Stimulated activated naive CD8-positive, alpha-beta T cell treated with anti-CD3 and anti-CD28 coated beads, Interleukin-15, Interleukin-2, amounts not matched to agents 100 U/mL and 50 U/mL, for 24 hours (primary cell): Measurements from ENCODE around the gene AFF1.
A peak's percentile ranks its signal among the peaks of the same experiment; 100 is the strongest.

Experiments used
- ATAC-seq: fragments of 150-1000 bp; cut with Tn5 transposase; one replicate; pipeline ENCODE4 v1.10.0; 2021
- DNase-seq: peaks from one replicate; pipeline ENCODE4 v3.0.0; 2021

The AFF1 gene

DNA sequence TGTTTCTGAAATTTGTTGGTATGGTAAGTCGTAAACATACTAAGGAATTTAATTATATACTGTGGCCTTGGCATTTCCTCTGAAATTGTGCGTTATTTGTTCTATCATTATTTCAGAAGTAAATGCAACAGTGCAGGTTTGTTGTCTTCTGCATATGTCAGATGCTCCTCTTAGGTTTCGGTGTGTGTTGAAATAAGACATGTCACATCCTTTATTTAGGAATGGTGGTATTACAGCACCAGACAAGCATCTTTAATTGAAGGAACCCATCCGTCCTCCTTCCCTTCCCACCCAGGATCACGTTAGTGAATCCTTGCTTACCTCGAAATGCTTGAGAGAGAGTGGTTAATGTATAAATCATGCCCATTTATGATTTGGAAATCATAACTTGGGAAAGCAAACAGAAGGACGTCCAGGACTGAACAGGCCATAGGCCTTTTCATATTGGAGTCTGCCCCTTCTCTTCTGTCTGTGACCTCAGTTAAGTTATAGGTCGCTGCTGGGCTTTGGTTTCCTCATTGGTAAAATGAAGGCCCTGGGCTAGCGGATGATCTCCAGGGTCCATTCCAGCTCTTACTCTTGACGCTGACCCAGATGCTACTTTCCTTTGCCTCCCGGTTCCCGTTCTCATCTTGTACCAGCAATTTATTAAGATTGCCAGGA lies 151.5 kb downstream of the AFF1 start:
- ATAC-seq, result no peak
- DNase-seq, result no peak

DNA sequence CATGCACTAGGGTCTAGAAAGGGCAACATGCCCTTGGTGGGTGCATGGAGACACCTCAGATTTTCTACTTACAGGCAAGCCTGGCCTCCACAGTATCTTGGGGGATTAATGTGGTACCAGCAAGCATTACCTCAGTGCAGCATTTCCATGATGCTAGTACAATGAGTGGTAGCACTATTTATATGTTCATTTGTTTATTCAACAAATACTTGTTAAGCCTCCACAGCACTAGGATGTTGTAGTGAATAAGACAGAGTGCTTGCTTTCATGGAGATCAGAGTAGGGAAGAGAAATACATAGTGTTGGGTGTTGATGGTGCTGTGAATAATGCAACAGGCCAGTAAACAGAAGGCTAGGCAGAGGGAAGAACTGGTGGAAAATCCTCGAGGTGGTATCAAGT lies 152.2 kb downstream of the AFF1 start:
- no peak for ATAC-seq
- no peak for DNase-seq

DNA sequence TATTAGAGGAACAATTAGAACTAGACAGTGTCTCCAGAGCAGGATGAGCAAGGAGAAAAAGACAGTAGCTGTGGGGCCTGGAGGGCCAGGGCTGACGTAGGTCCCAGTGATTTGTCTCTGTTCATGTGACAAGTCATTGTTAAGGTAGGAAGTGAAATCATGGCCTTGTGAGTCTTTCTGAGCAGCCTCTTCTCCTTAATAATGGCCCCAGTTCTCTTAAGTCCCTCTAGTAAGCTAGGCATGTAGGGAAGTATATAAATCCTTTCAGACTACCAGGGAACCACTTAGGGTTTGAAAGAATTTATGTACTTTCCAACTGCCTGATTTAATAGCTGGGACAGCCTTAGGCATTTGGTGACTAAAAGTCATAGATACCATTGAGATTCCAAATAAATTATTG lies 152.6 kb downstream of the AFF1 start:
- DNase-seq (no peak), ATAC-seq (no peak)

DNA sequence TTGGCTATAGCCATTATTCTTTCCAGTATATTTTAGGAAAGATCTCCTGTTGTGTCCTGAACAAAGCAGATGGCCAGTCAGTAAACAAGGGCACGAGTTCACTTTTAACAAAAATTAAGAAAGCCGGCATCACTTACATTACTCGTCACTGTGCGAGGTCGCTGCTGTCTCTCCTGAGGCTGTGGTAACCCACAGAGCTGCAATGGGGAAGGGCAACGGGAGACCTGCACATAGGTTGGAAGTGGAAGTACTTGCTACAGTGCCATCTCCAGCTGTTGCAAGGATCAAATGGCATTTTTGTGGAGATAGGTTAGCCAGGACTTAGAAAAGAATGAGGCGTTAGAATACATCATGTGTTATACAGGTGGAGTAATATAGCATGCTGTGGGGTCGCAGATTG lies 153.4 kb downstream of the AFF1 start:
- no peak for DNase-seq
- no peak for ATAC-seq

DNA sequence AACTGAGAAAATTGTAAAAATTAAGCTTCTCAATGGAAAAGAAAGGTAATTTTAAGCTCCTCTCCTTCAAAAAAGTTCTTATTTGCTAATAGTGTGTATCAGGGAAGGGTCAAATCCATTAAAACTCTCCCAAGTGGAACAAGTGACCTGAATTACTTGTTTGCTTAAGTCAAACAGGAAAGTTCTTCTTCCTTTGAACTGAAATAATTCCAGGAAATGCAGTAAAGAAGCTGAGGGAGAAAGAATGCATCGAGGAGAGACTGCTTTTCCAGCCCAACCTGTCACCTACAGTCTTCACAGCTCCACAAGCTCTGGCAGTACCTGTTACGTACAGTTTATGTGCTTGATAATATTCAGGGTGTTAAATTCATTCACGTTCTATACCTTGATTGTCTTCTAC lies 154.6 kb downstream of the AFF1 start:
- ATAC-seq, result no peak
- no peak for DNase-seq

DNA sequence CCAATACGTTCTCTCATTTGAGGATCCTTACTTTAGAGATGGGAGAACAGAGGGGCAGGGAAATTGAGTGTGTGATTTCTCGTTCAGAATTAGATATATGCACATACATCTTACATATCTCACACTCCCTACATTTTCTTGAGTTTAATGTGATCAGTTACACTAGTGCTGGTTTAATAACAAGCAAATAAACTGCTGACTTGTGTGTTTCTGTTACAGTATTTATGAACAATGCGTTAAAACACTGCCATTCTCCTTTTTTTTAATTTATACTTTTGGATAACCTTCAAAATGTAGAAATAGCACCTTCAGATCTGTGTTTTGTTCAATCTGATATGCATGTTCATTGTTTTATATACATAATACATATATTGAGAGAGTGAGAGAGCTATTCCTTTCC lies 155.5 kb downstream of the AFF1 start:
- ATAC-seq (no peak), DNase-seq (no peak)

DNA sequence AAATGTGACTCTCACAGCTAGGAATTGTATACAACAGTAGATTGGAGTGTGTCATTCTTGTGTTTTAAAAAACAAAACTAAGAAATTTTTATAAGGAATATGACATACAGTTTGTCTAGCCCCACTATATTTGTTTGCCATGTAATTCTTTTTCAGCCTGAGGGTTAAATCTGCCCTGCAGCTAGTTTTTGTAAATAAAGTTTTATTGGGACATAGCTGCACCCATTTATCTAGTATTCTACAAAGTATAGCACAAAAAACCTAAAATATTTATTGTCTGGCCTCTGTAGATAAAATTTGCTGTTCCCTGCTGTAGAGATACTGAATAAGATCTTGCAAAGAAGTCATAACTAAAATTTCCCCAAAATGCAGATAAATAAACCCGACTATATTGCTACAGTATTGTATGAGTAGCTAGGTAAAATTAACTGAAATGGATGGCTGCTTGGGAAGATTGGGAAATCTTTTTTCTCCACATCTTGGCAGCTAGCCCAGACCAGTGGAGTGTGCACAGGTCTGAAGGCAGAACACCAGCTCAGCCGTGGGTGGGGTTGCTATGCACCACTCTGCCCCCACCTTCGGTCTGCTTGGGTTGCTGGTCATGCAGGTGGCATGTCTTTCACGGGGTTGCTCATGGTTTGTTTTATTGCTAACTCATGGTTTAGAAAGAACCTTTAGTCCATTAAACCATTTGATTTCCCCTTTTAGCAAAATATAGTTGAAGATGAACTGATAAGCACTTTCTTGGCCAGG lies 157.8 kb downstream of the AFF1 start:
- no peak for ATAC-seq
- no peak for DNase-seq

DNA sequence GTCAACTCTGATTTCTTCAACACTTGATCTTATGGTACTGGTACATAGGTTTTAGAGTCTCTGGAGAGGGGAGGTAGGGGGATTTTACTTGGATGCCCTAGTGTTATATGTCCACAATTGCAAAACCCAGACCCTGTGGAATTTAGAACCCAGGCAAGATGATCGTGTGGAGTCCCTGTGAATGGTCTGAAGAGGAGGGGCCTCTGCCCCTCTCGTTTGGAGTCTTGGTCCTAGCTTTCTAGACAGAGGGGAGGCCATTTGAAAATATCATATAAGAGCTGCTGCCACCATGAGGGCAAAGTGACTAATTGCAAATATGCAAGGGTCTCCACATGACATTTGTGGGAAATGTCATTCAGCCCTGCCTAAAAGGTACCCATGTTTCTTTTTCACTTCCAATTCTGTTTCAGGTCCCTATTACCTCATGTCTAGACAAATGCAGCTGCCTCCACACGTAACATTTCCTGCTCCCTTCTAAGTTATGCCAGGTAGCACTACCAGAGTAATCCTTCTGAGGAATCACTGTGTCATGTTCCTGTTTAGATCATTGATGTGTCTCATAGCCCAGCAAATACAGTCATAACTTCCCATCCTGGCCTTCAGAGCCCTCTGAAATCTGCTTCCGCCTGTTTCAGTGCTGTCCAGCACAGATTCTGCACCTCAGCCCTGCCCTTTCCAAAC lies 158.8 kb downstream of the AFF1 start:
- ATAC-seq, result peak; percentile 79
- peak; percentile 34 for DNase-seq

DNA sequence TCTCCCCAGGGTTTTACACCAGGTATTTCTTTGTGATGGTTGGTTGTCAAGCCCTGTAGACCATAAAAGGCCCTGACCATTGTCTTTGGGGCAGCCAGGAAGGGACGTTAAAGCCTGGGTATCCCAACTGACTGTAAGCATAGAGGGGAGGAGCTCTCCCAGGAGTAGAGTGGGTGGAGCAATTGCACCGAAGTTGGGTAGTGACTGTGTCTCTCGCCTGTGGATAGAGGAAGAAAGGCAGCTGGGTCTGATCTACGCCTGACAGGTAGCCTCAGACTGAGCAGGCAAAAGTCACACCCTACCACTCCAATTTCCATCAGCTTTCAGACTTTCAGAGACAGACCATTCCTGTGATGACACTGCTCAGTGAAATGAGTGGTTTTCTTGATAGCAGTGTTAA lies 162.3 kb downstream of the AFF1 start:
- ATAC-seq (peak; percentile 14), DNase-seq (no peak)

DNA sequence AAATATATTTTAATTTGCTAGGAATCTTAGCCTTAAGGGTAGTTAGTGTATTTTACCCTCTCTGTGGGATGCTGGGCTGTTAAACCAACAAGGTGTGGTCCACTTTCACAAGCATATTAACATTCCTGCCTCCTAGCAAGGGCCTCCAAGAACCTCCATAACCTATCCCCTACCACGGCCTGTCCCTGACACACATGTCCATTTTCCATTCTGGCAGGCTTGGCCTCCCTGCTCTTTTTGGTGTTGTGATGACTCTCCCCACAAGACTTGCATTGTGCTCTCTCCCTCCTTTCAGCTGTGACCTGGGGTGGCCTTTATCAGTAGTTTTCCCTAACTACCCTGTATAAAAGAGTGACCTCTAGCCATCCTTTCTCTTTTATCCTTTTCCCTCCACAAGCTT lies 165.4 kb downstream of the AFF1 start:
- DNase-seq, result no peak
- no peak for ATAC-seq

DNA sequence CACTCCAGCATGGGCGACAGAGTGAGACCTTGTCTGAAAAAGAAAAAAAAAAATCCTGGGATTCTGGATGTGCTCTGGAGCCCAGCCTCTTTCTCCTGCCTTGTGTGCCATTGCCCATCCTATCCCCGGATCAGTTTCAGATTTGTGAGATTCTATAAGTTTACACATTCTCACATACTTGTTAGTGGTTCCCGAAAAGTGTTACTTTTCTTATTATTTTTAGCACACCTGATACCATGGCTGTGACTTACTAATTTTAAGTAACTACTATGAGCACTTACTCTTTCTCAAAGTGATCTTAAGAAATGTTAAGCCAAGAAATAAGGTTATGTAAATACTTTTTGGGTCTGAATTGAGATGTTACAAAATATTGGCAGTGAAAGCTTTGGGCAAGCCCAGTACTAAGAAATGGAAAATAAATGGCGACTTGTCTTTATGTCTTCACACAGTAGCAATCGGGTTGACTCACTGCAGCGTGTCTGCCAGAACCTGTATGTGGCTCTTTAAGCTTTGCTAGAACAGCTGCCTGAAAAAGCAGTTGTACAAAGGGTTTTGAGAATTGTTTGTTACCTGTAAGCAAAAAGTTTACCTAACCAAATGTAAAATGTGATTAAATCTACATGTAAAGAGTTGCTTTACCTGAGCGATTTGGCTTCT lies 166.9 kb downstream of the AFF1 start:
- ATAC-seq (no peak), DNase-seq (no peak)

DNA sequence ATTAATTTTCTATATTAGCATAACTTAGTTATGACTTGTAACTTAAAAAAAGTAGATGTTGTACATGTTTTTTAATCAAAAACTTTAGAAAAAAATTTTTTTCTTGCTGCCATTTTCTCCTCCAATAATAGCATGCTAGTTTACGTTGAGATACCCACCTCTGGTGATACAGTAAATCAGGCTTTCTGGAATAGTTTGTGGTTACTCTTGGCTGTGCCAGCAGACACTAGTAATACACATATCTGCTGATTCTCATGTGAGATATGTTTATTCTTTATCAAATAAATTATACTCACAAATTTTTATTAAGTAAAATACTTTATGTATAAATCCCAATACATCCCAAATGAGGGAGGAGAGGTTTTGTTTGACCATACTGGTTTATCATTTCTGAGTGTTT lies 168.3 kb downstream of the AFF1 start:
- DNase-seq (no peak), ATAC-seq (no peak)

DNA sequence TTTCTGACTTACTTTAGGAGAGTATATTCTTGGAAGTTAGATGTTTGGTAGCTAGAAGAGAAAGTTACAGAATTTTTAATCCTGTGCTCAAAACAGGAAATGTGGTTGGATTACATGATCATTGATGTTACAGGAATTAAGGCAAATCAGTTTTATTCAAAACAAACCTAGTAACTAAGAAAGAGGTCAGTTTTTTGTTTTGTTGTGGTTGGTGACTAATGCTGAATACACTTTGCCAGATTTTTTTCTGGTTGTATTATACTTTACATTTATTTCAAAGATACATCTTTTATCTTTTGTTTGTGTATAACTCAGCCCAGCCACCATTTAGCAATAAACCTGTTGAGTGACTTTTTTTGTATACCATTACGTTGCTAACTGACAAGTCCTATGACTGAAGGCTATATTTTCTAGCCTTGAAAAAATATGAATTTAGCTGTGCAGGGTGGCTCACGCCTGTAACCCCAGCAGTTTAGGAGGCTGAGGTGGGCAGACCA lies 168.9 kb downstream of the AFF1 start:
- ATAC-seq, result peak; percentile 57
- DNase-seq, result no peak

DNA sequence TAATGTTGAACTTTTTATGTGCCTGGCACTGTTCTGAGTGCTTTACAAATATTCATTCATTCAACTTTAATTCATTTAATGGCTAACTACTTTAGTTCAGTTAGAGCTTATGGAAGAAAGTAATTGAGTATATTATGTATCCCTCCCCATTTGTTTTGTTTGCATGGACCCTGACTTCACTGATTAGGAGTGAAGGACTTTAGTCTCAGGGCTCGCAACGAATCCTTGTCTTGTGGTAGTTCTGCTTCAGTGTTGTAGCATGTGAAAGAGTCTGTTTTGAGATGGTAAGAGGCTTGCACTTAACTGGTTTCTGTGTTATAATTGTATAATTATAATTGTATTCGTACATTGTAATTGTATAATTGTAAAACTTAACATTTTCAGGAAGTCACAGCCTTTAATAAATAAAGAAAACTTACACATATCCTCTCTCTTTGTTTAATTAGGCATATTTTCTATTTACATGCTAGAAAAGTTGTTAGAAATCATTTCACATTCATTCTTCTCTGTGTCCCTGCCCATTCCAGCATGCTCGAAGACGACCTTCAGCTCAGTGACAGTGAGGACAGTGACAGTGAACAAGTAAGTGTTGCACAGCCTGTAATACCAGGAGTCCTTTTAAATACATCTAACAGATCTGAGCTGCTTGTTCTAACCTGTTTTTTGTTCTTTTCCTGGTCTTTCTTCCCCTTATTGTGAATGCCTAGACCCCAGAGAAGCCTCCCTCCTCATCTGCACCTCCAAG lies 170.5 kb downstream of the AFF1 start:
- DNase-seq (no peak), ATAC-seq (no peak)

DNA sequence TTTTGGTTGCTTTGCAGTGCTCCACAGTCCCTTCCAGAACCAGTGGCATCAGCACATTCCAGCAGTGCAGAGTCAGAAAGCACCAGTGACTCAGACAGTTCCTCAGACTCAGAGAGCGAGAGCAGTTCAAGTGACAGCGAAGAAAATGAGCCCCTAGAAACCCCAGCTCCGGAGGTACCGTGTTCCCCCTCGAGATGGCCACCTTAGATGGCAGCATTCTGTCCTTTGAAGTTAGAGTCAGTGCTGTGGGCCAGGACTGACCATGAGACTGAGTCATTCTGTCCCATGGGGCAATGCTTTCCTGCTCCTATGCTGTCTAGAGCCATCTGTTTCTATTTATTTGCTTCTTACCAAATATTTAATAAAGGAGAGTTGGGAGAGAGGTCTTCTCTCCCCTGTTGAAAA lies 173.3 kb downstream of the AFF1 start:
- ATAC-seq (peak; percentile 32), DNase-seq (no peak)

DNA sequence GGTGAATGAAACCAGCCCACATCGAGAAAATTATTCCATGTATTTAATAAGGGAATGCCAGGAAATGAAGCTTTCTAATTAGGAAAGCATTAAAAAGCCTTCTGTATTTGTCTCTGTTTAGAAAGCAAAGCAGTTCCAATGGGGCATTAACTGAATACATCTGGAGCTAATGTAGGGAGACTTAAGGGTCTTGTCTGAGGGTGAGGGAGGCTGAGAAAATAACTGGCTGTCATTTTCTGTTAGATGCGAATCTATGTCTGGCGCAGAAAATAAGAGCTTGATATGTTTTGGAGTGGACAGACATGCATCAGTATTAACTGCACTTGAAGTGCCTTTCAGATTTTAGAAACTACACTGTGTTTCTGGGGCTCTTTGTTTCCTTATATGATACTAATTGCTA lies 174.3 kb downstream of the AFF1 start:
- ATAC-seq (no peak), DNase-seq (no peak)

DNA sequence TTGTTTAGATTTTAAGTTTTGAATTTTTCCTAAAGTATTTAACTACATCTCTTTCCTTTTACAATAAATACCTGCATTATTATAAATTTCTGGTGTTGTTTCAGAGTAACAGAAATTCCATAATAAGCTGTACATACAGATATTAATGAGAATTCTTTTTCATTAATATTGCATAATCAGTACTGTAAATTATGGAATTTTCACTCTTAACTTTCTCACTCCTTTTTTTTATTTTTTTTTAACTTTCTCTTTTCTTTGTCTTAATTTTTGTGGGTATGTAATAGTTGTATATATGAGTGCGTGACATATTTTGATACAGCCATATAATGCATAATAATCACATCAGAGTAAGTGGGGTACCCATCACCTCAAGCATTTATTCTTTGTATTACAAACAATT lies 175.1 kb downstream of the AFF1 start:
- DNase-seq (no peak), ATAC-seq (no peak)

DNA sequence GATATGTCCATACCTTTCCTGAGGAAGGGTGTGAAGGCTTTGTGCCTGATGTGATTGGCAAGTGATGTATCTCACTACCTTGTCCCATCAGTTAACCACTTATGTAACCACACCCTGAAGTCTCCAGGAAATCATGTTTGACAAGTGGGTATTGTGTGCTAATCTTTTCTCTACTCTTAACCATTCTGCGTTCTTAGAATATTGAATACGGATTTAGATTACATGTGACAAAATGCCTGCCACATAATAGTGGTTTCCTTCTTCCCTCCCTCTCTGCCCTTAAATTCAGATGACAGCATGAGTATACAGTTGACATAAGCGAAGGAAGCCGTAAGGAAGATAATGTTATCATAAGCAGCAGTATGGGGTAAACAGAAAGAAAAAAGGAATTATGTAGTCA lies 177.3 kb downstream of the AFF1 start:
- no peak for ATAC-seq
- DNase-seq, result no peak

DNA sequence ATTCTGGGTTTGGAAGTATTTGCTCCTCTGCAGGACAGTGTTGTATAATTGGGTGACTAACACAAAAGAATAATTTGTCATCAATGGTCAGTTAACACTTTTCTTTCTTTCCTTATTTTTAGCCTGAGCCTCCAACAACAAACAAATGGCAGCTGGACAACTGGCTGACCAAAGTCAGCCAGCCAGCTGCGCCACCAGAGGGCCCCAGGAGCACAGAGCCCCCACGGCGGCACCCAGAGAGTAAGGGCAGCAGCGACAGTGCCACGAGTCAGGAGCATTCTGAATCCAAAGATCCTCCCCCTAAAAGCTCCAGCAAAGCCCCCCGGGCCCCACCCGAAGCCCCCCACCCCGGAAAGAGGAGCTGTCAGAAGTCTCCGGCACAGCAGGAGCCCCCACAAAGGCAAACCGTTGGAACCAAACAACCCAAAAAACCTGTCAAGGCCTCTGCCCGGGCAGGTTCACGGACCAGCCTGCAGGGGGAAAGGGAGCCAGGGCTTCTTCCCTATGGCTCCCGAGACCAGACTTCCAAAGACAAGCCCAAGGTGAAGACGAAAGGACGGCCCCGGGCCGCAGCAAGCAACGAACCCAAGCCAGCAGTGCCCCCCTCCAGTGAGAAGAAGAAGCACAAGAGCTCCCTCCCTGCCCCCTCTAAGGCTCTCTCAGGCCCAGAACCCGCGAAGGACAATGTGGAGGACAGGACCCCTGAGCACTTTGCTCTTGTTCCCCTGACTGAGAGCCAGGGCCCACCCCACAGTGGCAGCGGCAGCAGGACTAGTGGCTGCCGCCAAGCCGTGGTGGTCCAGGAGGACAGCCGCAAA lies 179.6 kb downstream of the AFF1 start:
- ATAC-seq, result no peak

DNA sequence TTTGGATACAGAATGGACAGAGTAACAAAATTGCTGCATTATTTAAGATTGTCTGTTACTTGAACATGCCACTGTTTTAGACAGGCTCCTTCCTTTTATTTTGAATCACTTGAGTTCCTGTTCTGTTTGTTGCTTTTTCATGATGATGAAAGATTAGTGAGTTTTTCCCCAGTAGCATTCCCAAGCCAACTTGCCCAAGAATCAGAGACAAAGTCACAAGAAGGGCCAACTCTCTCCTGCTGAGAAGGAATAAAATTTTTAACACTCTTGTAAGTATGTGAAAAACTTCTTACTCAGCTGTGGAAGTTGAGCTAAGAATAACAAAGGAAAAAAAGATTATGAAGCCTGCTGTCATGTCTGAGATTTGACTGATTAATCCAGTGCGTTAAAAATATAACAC lies 181.4 kb downstream of the AFF1 start:
- ATAC-seq, result no peak
- no peak for DNase-seq

More for the DNA sequence above, 179.6 kb downstream of the AFF1 start:
- DNase-seq, result no peak

DNA sequence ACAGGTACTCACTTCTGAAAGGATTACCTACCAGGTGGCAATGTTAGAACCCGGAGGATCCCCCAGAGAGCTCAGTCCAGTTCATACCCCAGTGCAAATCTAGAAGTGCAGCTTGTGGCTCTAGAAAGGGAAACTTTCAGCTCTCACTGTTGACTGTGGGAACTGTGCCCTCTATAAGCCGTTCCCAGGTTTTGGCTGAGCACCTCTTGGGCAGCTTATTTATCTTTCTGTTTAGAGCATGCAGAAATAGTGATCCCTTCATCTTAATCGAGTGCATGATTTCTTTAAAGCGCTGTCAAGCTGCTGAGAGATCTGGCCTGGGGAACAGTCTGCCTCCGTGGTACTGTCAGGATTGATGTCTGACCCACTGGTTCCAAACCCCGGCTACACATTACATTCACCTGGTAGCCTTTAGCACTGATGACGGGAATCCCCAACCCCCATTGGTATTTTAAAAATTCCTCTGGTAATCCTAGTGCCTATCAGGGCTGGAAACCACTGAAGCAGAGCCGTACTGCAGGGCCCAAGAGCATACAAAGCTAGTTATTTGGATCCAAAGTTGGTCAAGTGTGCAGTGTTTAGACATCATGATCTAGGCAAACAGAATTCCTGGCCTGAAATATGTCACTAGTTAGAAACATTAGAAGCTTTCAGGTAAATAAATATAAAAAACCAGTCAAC lies 182.4 kb downstream of the AFF1 start:
- ATAC-seq (no peak), DNase-seq (no peak)
